ENCODE measurements around the gene MYO7A. TPM values are rescaled to one million over a fixed set of nuclear protein-coding genes. Genes with fewer than 3 reads are reported as not detected.

The MYO7A gene
- total RNA-seq, 4 donors from 2014 or later = 13.4 to 29.9 (median 18.0) TPM

DNA sequence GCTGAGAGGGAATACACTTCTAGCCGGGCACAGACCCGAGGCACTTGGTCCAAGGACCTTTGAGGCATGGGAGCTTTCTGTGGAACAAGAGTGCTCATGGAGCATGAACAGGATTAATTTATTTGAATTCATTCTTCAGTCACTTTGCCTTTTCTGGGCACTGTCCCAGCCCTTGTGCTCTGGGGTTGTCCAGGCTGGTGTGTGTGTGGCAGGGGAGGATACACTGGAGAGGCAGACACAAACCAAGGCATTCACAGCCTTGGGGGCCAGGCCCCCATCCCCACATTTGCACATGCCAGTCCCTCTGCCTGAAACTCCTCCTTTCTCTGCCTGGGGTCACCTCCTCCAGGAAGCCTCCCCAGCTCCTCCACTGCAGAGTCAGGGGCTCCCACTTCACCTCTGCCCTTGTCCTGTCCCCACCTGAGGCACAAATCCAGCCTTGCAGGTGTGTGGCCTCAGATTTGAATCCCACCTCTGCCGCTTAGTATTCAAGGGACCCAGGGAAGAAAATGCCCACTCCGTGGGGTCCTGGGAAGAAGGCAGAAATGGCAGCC, 55.5 kb downstream of the MYO7A start:
- ATAC-seq (ENCODE audit: low FRiP score) (no peak), DNase-seq (ENCODE audit: low spot score) (no peak)
- TF ChIP-seq, protein P1, sequence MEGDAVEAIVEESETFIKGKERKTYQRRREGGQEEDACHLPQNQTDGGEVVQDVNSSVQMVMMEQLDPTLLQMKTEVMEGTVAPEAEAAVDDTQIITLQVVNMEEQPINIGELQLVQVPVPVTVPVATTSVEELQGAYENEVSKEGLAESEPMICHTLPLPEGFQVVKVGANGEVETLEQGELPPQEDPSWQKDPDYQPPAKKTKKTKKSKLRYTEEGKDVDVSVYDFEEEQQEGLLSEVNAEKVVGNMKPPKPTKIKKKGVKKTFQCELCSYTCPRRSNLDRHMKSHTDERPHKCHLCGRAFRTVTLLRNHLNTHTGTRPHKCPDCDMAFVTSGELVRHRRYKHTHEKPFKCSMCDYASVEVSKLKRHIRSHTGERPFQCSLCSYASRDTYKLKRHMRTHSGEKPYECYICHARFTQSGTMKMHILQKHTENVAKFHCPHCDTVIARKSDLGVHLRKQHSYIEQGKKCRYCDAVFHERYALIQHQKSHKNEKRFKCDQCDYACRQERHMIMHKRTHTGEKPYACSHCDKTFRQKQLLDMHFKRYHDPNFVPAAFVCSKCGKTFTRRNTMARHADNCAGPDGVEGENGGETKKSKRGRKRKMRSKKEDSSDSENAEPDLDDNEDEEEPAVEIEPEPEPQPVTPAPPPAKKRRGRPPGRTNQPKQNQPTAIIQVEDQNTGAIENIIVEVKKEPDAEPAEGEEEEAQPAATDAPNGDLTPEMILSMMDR (IDR thresholded peaks at IDR 0.05) = no peak

GRCh38 chr11:77184136-77184860, 56.3 kb downstream of the MYO7A start:
- DNase-seq (ENCODE audit: low spot score) (no peak), ATAC-seq (ENCODE audit: low FRiP score) (no peak)

DNA sequence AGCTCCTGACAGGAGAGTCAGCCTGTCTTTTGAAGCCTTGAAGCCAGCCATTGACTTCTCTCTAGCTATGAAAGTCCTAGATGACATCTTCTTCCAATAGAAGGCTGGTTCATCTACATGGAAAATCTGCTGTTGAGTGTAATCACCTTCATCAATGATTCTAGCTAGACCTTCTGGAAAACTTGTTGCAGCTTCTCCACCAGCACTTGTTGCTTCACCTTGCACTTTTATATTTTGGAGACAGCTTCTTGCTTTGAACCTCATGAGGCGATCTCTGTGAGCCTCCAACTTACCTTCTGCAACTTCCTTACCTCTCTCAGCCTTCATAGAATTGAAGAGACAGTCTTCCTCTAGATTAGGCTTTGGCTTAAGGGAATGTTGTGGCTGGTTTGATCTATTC, 58.3 kb downstream of the MYO7A start:
- ATAC-seq (ENCODE audit: low FRiP score) (no peak), DNase-seq (ENCODE audit: low spot score) (no peak)
- TF ChIP-seq, protein P1 (IDR thresholded peaks at IDR 0.05) = no peak

More at GRCh38 chr11:77184136-77184860, 56.3 kb downstream of the MYO7A start:
- TF ChIP-seq, protein P1 (IDR thresholded peaks at IDR 0.05) = no peak

- ATAC-seq (ENCODE audit: low FRiP score) (no peak), DNase-seq (ENCODE audit: low spot score) (no peak)
- TF ChIP-seq, protein P1 (IDR thresholded peaks at IDR 0.05) = no peak
Observed at GRCh38 chr11:77187111-77187750, 59.2 kb downstream of the MYO7A start.

GRCh38 chr11:77187776-77188632, 60.0 kb downstream of the MYO7A start:
- ATAC-seq (ENCODE audit: low FRiP score) (no peak), DNase-seq (ENCODE audit: low spot score) (peak; percentile 79)
- TF ChIP-seq, protein P1 (IDR thresholded peaks at IDR 0.05) = peak in 1 of 3 donors; percentile 83

GRCh38 chr11:77188633-77189491, 60.8 kb downstream of the MYO7A start:
- DNase-seq (ENCODE audit: low spot score) = no peak
- TF ChIP-seq, protein P1 (IDR thresholded peaks at IDR 0.05) = no peak
- no peak for ATAC-seq (ENCODE audit: low FRiP score)

Measured in omental fat pad (tissue), 4 donors.